CD14-positive monocyte (primary cell): ENCODE results near the gene PNMA1. TPM values are rescaled to one million over a fixed set of nuclear protein-coding genes. Genes with fewer than 3 reads are reported as not detected.
A peak's percentile ranks its signal among the peaks of the same experiment; 100 is the strongest.

Source experiments
- DNase-seq, 3 donors: peaks; one replicate each; pipeline ENCODE4 v3.0.0-alpha.2; 2011 to 2022
- H2AFZ ChIP-seq: 2 replicates; pipeline ENCODE4 v1.6.0; 2012; ENCODE audit warnings: mild to moderate bottlenecking, low read depth, low read length, inconsistent platforms; ENCODE audit not compliant: insufficient read depth, poor library complexity, severe bottlenecking
- H3K27ac ChIP-seq, 2 donors: 1 replicate in 1 of 2; 2 replicates in 1 of 2; pipeline ENCODE4 v1.5.1; 2012 to 2013; ENCODE audit warnings: low read length in 2 of 2, control low read depth in 1 of 2, inconsistent platforms in 1 of 2, low read depth in 1 of 2, mild to moderate bottlenecking in 1 of 2
- H3K27me3 ChIP-seq, 2 donors: one replicate each; pipeline versions ENCODE4 v1.6.0 to v1.6.1; 2011 to 2013; ENCODE audit warnings: low read length in 2 of 2; ENCODE audit not compliant: control insufficient read depth in 2 of 2, insufficient read depth in 2 of 2
- H3K36me3 ChIP-seq, 2 donors: replicated peaks in 1 of 2; 1 replicate in 1 of 2; 2 replicates in 1 of 2; pipeline versions ENCODE4 v1.5.1 to v1.6.1; 2012 to 2013; ENCODE audit warnings: low read length in 2 of 2, control low read depth in 1 of 2, inconsistent platforms in 1 of 2, mild to moderate bottlenecking in 1 of 2; ENCODE audit not compliant: insufficient read depth in 2 of 2, control insufficient read depth in 1 of 2
- H3K4me1 ChIP-seq, 2 donors: 1 replicate in 1 of 2; 2 replicates in 1 of 2; pipeline versions ENCODE4 v1.5.1 to v1.6.1; 2012 to 2013; ENCODE audit warnings: low read length in 2 of 2, control low read depth in 1 of 2, inconsistent platforms in 1 of 2, mild to moderate bottlenecking in 1 of 2, moderate library complexity in 1 of 2; ENCODE audit not compliant: insufficient read depth in 2 of 2, control insufficient read depth in 1 of 2
- H3K4me2 ChIP-seq: replicated peaks from 2 replicates; pipeline ENCODE3; 2012; ENCODE audit warnings: low read length, moderate library complexity, mild to moderate bottlenecking; ENCODE audit not compliant: poor library complexity, severe bottlenecking; ENCODE audit errors: extremely low read depth
- H3K4me3 ChIP-seq, 3 experiments: fragments of 200-600 bp in 1 of 3; sonication (generic) in 1 of 3; replicated peaks in 1 of 3; 1 replicate in 2 of 3; 2 replicates in 1 of 3; pipeline ENCODE4 v1.5.1; 2011 to 2013; ENCODE audit warnings: low read length in 3 of 3, mild to moderate bottlenecking in 3 of 3, control low read depth in 2 of 3, low read depth in 2 of 3, inconsistent platforms in 1 of 3, moderate library complexity in 1 of 3
- H3K79me2 ChIP-seq: 2 replicates; pipeline ENCODE4 v1.6.0; 2012; ENCODE audit warnings: mild to moderate bottlenecking, control low read depth, inconsistent platforms, low read length, moderate library complexity; ENCODE audit not compliant: insufficient read depth
- H3K9ac ChIP-seq: 2 replicates; pipeline ENCODE4 v1.6.0; 2017; ENCODE audit warnings: low read length, mild to moderate bottlenecking; ENCODE audit not compliant: insufficient read depth, poor library complexity, severe bottlenecking
- H3K9me3 ChIP-seq, 2 donors: replicated peaks in 1 of 2; 1 replicate in 1 of 2; 2 replicates in 1 of 2; pipeline versions ENCODE4 v1.5.1 to v1.6.1; 2012 to 2013; ENCODE audit warnings: low read length in 2 of 2, control low read depth in 1 of 2; ENCODE audit not compliant: control insufficient read depth in 1 of 2, insufficient read depth in 1 of 2
- H4K20me1 ChIP-seq: 2 replicates; pipeline ENCODE4 v1.6.0; 2012; ENCODE audit warnings: mild to moderate bottlenecking, low read length, control low read depth, moderate library complexity; ENCODE audit not compliant: insufficient read depth
- H3K27ac Mint-ChIP-seq, 7 donors: one replicate each; pipeline ENCODE4 v1.8.0; 2020; ENCODE audit warnings: mild to moderate bottlenecking in 7 of 7, mixed read lengths in 7 of 7, moderate library complexity in 6 of 7, inconsistent platforms in 2 of 7
- H3K27me3 Mint-ChIP-seq, 3 donors: one replicate each; pipeline ENCODE4 v1.8.0; 2021 to 2022; ENCODE audit warnings: low read depth in 3 of 3, mild to moderate bottlenecking in 3 of 3, mixed read lengths in 3 of 3, moderate library complexity in 3 of 3, inconsistent platforms in 1 of 3
- H3K36me3 Mint-ChIP-seq, 2 donors: one replicate each; pipeline ENCODE4 v1.8.0; 2020; ENCODE audit warnings: mixed read lengths in 2 of 2, inconsistent platforms in 1 of 2, mild to moderate bottlenecking in 1 of 2
- H3K4me1 Mint-ChIP-seq: one replicate; pipeline ENCODE4 v1.8.0; 2020; ENCODE audit warnings: mild to moderate bottlenecking, mixed read lengths
- H3K4me3 Mint-ChIP-seq, 2 donors: one replicate each; pipeline ENCODE4 v1.8.0; 2020; ENCODE audit warnings: mild to moderate bottlenecking in 2 of 2, mixed read lengths in 2 of 2, moderate library complexity in 1 of 2
- H3K9me3 Mint-ChIP-seq, 7 donors: one replicate each; pipeline ENCODE4 v1.8.0; 2020 to 2022; ENCODE audit warnings: mixed read lengths in 7 of 7, mild to moderate bottlenecking in 6 of 7, moderate library complexity in 6 of 7, inconsistent platforms in 2 of 7
- WGBS: methylation state at CpG from one replicate; pipeline ENCODE4 v1.1.5; 2013; ENCODE audit warnings: missing lambda C conversion rate; ENCODE audit not compliant: insufficient coverage; 5-methylcytosine and 5-hydroxymethylcytosine counted together
- intact Hi-C, 2 donors: fragments of 100-400 bp; cut with micrococcal nuclease; formaldehyde crosslinking; loops; one replicate each; pipeline versions ENCODE4 v1.15.0 to v1.15.1; 2023
- polyA plus RNA-seq, 3 donors: library from polyadenylated mRNA; depleted of rRNA in 1 of 3; unstranded in 2 of 3; stranded (reverse) in 1 of 3; fragments of 300-500 nt in 2 of 3; fragments of >200 nt in 1 of 3; fragmentation: Illumina TruSeq in 2 of 3; gene quantifications; 1 replicate in 2 of 3; 2 replicates in 1 of 3; pipeline ENCODE4 v1.2.3, GENCODE V29; 2012 to 2021
- TF ChIP-seq, protein P1 (sequence below): fragments of 200-600 bp; IDR thresholded peaks from one replicate; pipeline ENCODE4 v1.8.0; 2022; ENCODE audit warnings: antibody characterized with exemption, mild to moderate bottlenecking

PNMA1 gene
- polyA plus RNA-seq, 3 donors: 2.4 to 6.4 (median 4.4) TPM

DNA sequence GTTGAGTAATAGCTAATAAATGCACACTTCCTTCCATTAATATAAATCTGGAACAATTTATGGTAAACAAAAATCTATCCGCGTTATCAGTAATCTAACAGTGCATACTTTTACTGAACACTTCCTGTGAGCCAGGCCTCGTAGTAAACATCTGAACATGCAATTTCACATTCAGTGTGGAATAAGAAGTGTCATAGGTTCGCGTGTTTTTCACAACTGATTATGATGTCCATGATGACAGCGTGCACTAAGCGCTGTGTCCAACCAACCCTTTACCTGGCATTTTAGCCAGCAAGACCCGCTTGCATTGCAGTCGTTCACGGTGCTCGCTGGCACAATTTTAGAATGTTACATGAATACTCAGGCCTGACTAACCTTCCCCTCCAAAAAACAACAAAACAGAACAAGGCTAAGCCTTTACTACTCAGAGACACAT lies 2.1 kb downstream of the PNMA1 start:
- intact Hi-C loops: no loop called here
- H3K4me3 ChIP-seq: peak overlapping the region in 1 of 3 experiments; percentile 84
- Mint-ChIP-seq H3K27ac (peak overlapping the region in 4 of 7 donors; percentile 48 to 69 (median 68)), H3K9me3 (peaks cover 0 to 5% (median 3%) of the 10 kb centered on the region in 7 donors), H3K4me3 (peak overlapping the region; percentile 94 to 98), H3K4me1 (peaks cover 24% of the 10 kb centered on the region), H3K27me3 (peaks cover 17 to 18% (median 18%) of the 10 kb centered on the region in 3 donors), H3K36me3 (peaks cover 13 to 29% of the 10 kb centered on the region in 2 donors)
- DNase-seq: no peak
- H3K4me2 ChIP-seq: peak overlapping the region; percentile 98
- peaks cover 38% of the 10 kb centered on the region for H4K20me1 ChIP-seq
- no peak overlapping the region for H3K9ac ChIP-seq
- H3K79me2 ChIP-seq: no peaks in the 10 kb centered on the region
- no peaks in the 10 kb centered on the region for H3K9me3 ChIP-seq
- H3K27me3 ChIP-seq: peaks cover 9 to 23% of the 10 kb centered on the region in 2 donors
- H3K4me1 ChIP-seq: peaks cover 21 to 31% of the 10 kb centered on the region in 2 donors
- TF ChIP-seq, protein P1, sequence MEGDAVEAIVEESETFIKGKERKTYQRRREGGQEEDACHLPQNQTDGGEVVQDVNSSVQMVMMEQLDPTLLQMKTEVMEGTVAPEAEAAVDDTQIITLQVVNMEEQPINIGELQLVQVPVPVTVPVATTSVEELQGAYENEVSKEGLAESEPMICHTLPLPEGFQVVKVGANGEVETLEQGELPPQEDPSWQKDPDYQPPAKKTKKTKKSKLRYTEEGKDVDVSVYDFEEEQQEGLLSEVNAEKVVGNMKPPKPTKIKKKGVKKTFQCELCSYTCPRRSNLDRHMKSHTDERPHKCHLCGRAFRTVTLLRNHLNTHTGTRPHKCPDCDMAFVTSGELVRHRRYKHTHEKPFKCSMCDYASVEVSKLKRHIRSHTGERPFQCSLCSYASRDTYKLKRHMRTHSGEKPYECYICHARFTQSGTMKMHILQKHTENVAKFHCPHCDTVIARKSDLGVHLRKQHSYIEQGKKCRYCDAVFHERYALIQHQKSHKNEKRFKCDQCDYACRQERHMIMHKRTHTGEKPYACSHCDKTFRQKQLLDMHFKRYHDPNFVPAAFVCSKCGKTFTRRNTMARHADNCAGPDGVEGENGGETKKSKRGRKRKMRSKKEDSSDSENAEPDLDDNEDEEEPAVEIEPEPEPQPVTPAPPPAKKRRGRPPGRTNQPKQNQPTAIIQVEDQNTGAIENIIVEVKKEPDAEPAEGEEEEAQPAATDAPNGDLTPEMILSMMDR: no peak
- H2AFZ ChIP-seq: peak overlapping the region; percentile 95
- 2% methylated on average over 5 of the region's 11 CpGs for WGBS
- no peak overlapping the region for H3K27ac ChIP-seq
- peaks cover 10 to 17% of the 10 kb centered on the region in 2 donors for H3K36me3 ChIP-seq

DNA sequence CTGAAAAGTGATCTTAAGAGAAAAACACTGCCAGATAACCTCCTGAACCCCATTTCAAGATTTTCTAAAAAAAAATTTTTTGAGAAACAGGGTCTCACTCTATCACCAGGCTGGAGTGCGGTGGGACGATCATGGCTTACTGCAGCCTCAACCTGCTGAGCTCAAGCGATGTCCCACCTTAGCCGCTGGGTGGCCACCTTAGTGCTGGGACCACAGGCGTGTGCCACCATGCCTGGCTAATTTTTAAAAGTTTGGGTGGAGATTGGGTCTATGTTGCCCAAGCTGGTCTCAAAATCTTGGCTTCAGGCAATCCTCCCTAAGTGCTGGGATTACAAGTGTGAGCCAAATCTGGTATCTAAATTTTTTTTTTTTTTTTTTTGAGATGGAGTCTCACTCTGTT lies 3.4 kb downstream of the PNMA1 start:
- H3K4me2 ChIP-seq: no peak overlapping the region
- WGBS: 92% methylated on average over 5 of the region's 5 CpGs
- peaks cover 24% of the 10 kb centered on the region for H3K4me1 Mint-ChIP-seq
- peaks cover 21 to 31% of the 10 kb centered on the region in 2 donors for H3K4me1 ChIP-seq
- no peak overlapping the region for H3K27ac ChIP-seq
- H4K20me1 ChIP-seq: peaks cover 26% of the 10 kb centered on the region
- no peaks in the 10 kb centered on the region for H3K79me2 ChIP-seq
- H3K9ac ChIP-seq: no peak overlapping the region
- H3K9me3 ChIP-seq: no peaks in the 10 kb centered on the region
- peaks cover 17 to 21% (median 18%) of the 10 kb centered on the region in 3 donors for H3K27me3 Mint-ChIP-seq
- intact Hi-C loops: no loop called here
- no peak overlapping the region for H3K4me3 ChIP-seq
- DNase-seq: no peak
- peaks cover 0 to 5% (median 3%) of the 10 kb centered on the region in 7 donors for H3K9me3 Mint-ChIP-seq
- peaks cover 9 to 23% of the 10 kb centered on the region in 2 donors for H3K27me3 ChIP-seq
- no peak overlapping the region for H2AFZ ChIP-seq
- no peak overlapping the region for H3K4me3 Mint-ChIP-seq
- peaks cover 2 to 18% of the 10 kb centered on the region in 2 donors for H3K36me3 Mint-ChIP-seq
- TF ChIP-seq, protein P1: no peak
- peaks cover 0 to 5% of the 10 kb centered on the region in 2 donors for H3K36me3 ChIP-seq
- no peak overlapping the region for H3K27ac Mint-ChIP-seq
